Naive thymus-derived CD4-positive, alpha-beta T cell (primary cell): Measurements from ENCODE around the gene CNN1. TPM values are rescaled to one million over a fixed set of nuclear protein-coding genes. Genes with fewer than 3 reads are reported as not detected.
"Not testable (repeated sequence)": the region's sequence is repeated elsewhere in the genome, so short reads cannot be mapped to it uniquely, and the experiment has no call there.

Experiments used
- ATAC-seq: fragments of 150-1000 bp; cut with Tn5 transposase; 2 replicates; pipeline ENCODE4 v1.10.0; 2021; ENCODE audit warnings: mild to moderate bottlenecking, moderate library complexity
- CTCF ChIA-PET: fragments of 350-600 bp; sonication (Branson Sonifier 250); formaldehyde crosslinking; loops from one replicate; lab custom pipeline; 2021; ENCODE audit warnings: antibody characterized with exemption; lab: Charles Lee
- POLR2A ChIA-PET: fragments of 350-600 bp; sonication (Branson Sonifier 250); formaldehyde crosslinking; loops from one replicate; lab custom pipeline; 2021; ENCODE audit warnings: antibody characterized with exemption, inconsistent platforms; lab: Charles Lee
- DNase-seq, 9 donors: peaks; one replicate each; pipeline versions ENCODE4 v3.0.0 to v3.0.0-alpha.2; 2020 to 2022; ENCODE audit warnings: mixed read lengths in 1 of 9
- H3K27ac ChIP-seq: one replicate; pipeline ENCODE4 v1.7.0; 2013; ENCODE audit warnings: mild to moderate bottlenecking, low read depth, low read length, moderate library complexity
- H3K27me3 ChIP-seq, 2 donors: one replicate each; pipeline ENCODE4 v1.7.0; 2013; ENCODE audit warnings: low read length in 2 of 2, mild to moderate bottlenecking in 2 of 2, moderate library complexity in 2 of 2; ENCODE audit not compliant: control insufficient read depth in 2 of 2, insufficient read depth in 2 of 2
- H3K36me3 ChIP-seq, 3 experiments: 1 replicate in 2 of 3; 2 replicates in 1 of 3; pipeline ENCODE4 v1.7.0; 2013; ENCODE audit warnings: low read length in 3 of 3, mild to moderate bottlenecking in 3 of 3, moderate library complexity in 1 of 3; ENCODE audit not compliant: insufficient read depth in 3 of 3, control insufficient read depth in 2 of 3
- H3K4me1 ChIP-seq, 2 donors: one replicate each; pipeline ENCODE4 v1.7.0; 2013; ENCODE audit warnings: low read length in 2 of 2, mild to moderate bottlenecking in 2 of 2, moderate library complexity in 1 of 2; ENCODE audit not compliant: control insufficient read depth in 2 of 2, insufficient read depth in 2 of 2
- H3K4me3 ChIP-seq: 2 replicates; pipeline ENCODE4 v1.7.0; 2013; ENCODE audit warnings: mild to moderate bottlenecking, low read length
- H3K9me3 ChIP-seq, 3 experiments: 1 replicate in 2 of 3; 2 replicates in 1 of 3; pipeline ENCODE4 v1.7.0; 2013; ENCODE audit warnings: low read length in 3 of 3; ENCODE audit not compliant: control insufficient read depth in 2 of 3
- H3K27ac Mint-ChIP-seq, 9 donors: one replicate each; pipeline ENCODE4 v1.8.0; 2020 to 2022; ENCODE audit warnings: mixed read lengths in 9 of 9, mild to moderate bottlenecking in 8 of 9, moderate library complexity in 5 of 9, inconsistent platforms in 2 of 9
- H3K27me3 Mint-ChIP-seq, 5 donors: one replicate each; pipeline ENCODE4 v1.8.0; 2021 to 2022; ENCODE audit warnings: mixed read lengths in 5 of 5, mild to moderate bottlenecking in 1 of 5
- H3K36me3 Mint-ChIP-seq, 5 donors: one replicate each; pipeline ENCODE4 v1.8.0; 2020 to 2022; ENCODE audit warnings: mixed read lengths in 5 of 5, mild to moderate bottlenecking in 3 of 5, inconsistent platforms in 1 of 5
- H3K4me1 Mint-ChIP-seq, 7 donors: one replicate each; pipeline ENCODE4 v1.8.0; 2020 to 2022; ENCODE audit warnings: mixed read lengths in 7 of 7, mild to moderate bottlenecking in 3 of 7, inconsistent platforms in 1 of 7
- H3K4me3 Mint-ChIP-seq, 10 donors: one replicate each; pipeline ENCODE4 v1.8.0; 2020 to 2022; ENCODE audit warnings: mild to moderate bottlenecking in 10 of 10, mixed read lengths in 10 of 10, moderate library complexity in 6 of 10, inconsistent platforms in 2 of 10
- H3K9me3 Mint-ChIP-seq, 11 donors: one replicate each; pipeline ENCODE4 v1.8.0; 2020 to 2022; ENCODE audit warnings: mixed read lengths in 11 of 11, mild to moderate bottlenecking in 4 of 11, inconsistent platforms in 1 of 11, moderate library complexity in 1 of 11
- intact Hi-C, 2 donors: fragments of 100-400 bp; cut with micrococcal nuclease; formaldehyde crosslinking; loops; one replicate each; pipeline ENCODE4 v1.15.1; 2023
- polyA plus RNA-seq, 2 donors: library from polyadenylated mRNA; unstranded; fragments of 300-500 nt; fragmentation: Illumina TruSeq; gene quantifications; one replicate each; pipeline ENCODE4 v1.2.3, GENCODE V29; 2021
- total RNA-seq, 6 experiments: library from RNA in 5 of 6; stranded (reverse) in 5 of 6; gene quantifications; 1 replicate in 5 of 6; 2 replicates in 1 of 6; pipeline ENCODE4 v1.2.3 and lab custom pipeline; 2021 to 2026

CNN1 gene
- total and polyA plus RNA-seq, 7 experiments from 2014 or later, result not detected

GRCh38 chr19:11566164-11566563 lies 27.5 kb downstream of the CNN1 start:
- DNase-seq, result no peak
- H3K4me3 ChIP-seq, result no peak overlapping the region
- ChIA-PET CTCF (interaction anchor here (0.7 kb wide), 1 partner anchor 19 kb away, joined by 5 read pairs; no protein-coding TSS in a partner anchor), POLR2A (no interaction called here)
- Mint-ChIP-seq H3K27me3 (no peaks in the 10 kb centered on the region), H3K9me3 (no peaks in the 10 kb centered on the region), H3K4me3 (no peak overlapping the region), H3K36me3 (peaks cover 0 to 8% (median 4%) of the 10 kb centered on the region in 5 donors), H3K27ac (no peak overlapping the region), H3K4me1 (peaks cover 0 to 9% (median 6%) of the 10 kb centered on the region in 7 donors)
- no peaks in the 10 kb centered on the region for H3K27me3 ChIP-seq
- H3K27ac ChIP-seq, result no peak overlapping the region
- no peaks in the 10 kb centered on the region for H3K9me3 ChIP-seq
- H3K36me3 ChIP-seq, result no peaks in the 10 kb centered on the region
- intact Hi-C loops, result no loop called here
- no peak for ATAC-seq
- no peaks in the 10 kb centered on the region for H3K4me1 ChIP-seq

GRCh38 chr19:11570039-11570462 lies 31.4 kb downstream of the CNN1 start:
- Mint-ChIP-seq H3K4me3 (no peak overlapping the region), H3K27ac (no peak overlapping the region), H3K4me1 (peaks cover 0 to 6% (median 0%) of the 10 kb centered on the region in 7 donors), H3K9me3 (no peaks in the 10 kb centered on the region), H3K36me3 (peaks cover 0 to 11% (median 4%) of the 10 kb centered on the region in 5 donors), H3K27me3 (no peaks in the 10 kb centered on the region)
- no peaks in the 10 kb centered on the region for H3K9me3 ChIP-seq
- intact Hi-C loops, result no loop called here
- peaks cover 0 to 4% (median 0%) of the 10 kb centered on the region in 3 experiments for H3K36me3 ChIP-seq
- CTCF ChIA-PET, result interaction anchor here (0.6 kb wide), 1 partner anchor 1102 kb away, joined by 4 read pairs; no protein-coding TSS in a partner anchor
- DNase-seq (no peak), ATAC-seq (no peak)
- H3K4me3 ChIP-seq, result no peak overlapping the region
- no peak overlapping the region for H3K27ac ChIP-seq
- no peaks in the 10 kb centered on the region for H3K27me3 ChIP-seq
- H3K4me1 ChIP-seq, result no peaks in the 10 kb centered on the region
- POLR2A ChIA-PET, result no interaction called here

- H3K4me3 ChIP-seq, H3K4me3 Mint-ChIP-seq, H3K9me3 ChIP-seq, H3K4me1 ChIP-seq, H3K9me3 Mint-ChIP-seq, DNase-seq, H3K27me3 ChIP-seq, intact Hi-C loops, H3K27ac ChIP-seq, H3K27me3 Mint-ChIP-seq, ATAC-seq: not testable (repeated sequence)
- ChIA-PET CTCF (interaction anchor here (0.6 kb wide), 1 partner anchor 12 kb away, joined by 3 read pairs; no protein-coding TSS in a partner anchor), POLR2A (interaction anchor here (0.6 kb wide), 1 partner anchor 142 kb away, joined by 4 read pairs; no protein-coding TSS in a partner anchor)
- peak overlapping the region in 1 of 9 donors; percentile 62 for H3K27ac Mint-ChIP-seq
- H3K4me1 Mint-ChIP-seq, result peaks cover 0 to 18% (median 14%) of the 10 kb centered on the region in 7 donors
- H3K36me3 Mint-ChIP-seq, result peaks cover 0 to 15% (median 0%) of the 10 kb centered on the region in 5 donors
- H3K36me3 ChIP-seq, result peaks cover 0 to 18% (median 0%) of the 10 kb centered on the region in 3 experiments
Measured at GRCh38 chr19:11573354-11573753, 34.7 kb downstream of the CNN1 start.

GRCh38 chr19:11573763-11574162 lies 35.1 kb downstream of the CNN1 start:
- CTCF ChIA-PET, ATAC-seq, H3K27me3 Mint-ChIP-seq, POLR2A ChIA-PET, H3K4me3 Mint-ChIP-seq, DNase-seq, H3K9me3 ChIP-seq, H3K27ac Mint-ChIP-seq, H3K27ac ChIP-seq, H3K9me3 Mint-ChIP-seq, H3K27me3 ChIP-seq, intact Hi-C loops, H3K4me1 ChIP-seq, H3K4me3 ChIP-seq: not testable (repeated sequence)
- H3K4me1 Mint-ChIP-seq, result peaks cover 0 to 18% (median 15%) of the 10 kb centered on the region in 7 donors
- H3K36me3 Mint-ChIP-seq, result peaks cover 0 to 15% (median 0%) of the 10 kb centered on the region in 5 donors
- peaks cover 0 to 18% (median 0%) of the 10 kb centered on the region in 3 experiments for H3K36me3 ChIP-seq

- peaks cover 0 to 23% (median 16%) of the 10 kb centered on the region in 7 donors for H3K4me1 Mint-ChIP-seq
- ATAC-seq (no peak), DNase-seq (no peak)
- H3K4me3 Mint-ChIP-seq, result no peak overlapping the region
- CTCF ChIA-PET, result interaction anchor here (0.5 kb wide), 1 partner anchor 1154 kb away, joined by 4 read pairs; no protein-coding TSS in a partner anchor
- POLR2A ChIA-PET, result no interaction called here
- peaks cover 0 to 15% (median 0%) of the 10 kb centered on the region in 5 donors for H3K36me3 Mint-ChIP-seq
- Histone ChIP-seq H3K4me3 (no peak overlapping the region), H3K4me1 (peaks cover 5 to 14% of the 10 kb centered on the region in 2 donors), H3K27ac (no peak overlapping the region), H3K9me3 (no peaks in the 10 kb centered on the region), H3K27me3 (no peaks in the 10 kb centered on the region), H3K36me3 (peaks cover 0 to 18% (median 0%) of the 10 kb centered on the region in 3 experiments)
- peak overlapping the region in 3 of 9 donors; percentile 25 to 55 (median 48) for H3K27ac Mint-ChIP-seq
- no peaks in the 10 kb centered on the region for H3K9me3 Mint-ChIP-seq
- intact Hi-C loops, result no loop called here
- H3K27me3 Mint-ChIP-seq, result no peaks in the 10 kb centered on the region
Measured at GRCh38 chr19:11574689-11575088, 36.0 kb downstream of the CNN1 start.

GRCh38 chr19:11576227-11576626 lies 37.6 kb downstream of the CNN1 start:
- Histone ChIP-seq H3K4me3 (no peak overlapping the region), H3K9me3 (no peaks in the 10 kb centered on the region), H3K27me3 (no peaks in the 10 kb centered on the region), H3K27ac (no peak overlapping the region), H3K36me3 (peaks cover 0 to 18% (median 0%) of the 10 kb centered on the region in 3 experiments), H3K4me1 (peaks cover 5 to 29% of the 10 kb centered on the region in 2 donors)
- ChIA-PET CTCF (interaction anchor here (0.5 to 0.6 kb wide), 2 partner anchors 32 to 586 kb away, joined by 3 to 4 read pairs; partner anchors contain the start of gene ZNF136), POLR2A (no interaction called here)
- H3K27ac Mint-ChIP-seq, result peak overlapping the region in 6 of 9 donors; percentile 9 to 75 (median 58)
- H3K4me3 Mint-ChIP-seq, result peak overlapping the region in 4 of 10 donors; percentile 12 to 45 (median 36)
- no peak for ATAC-seq
- H3K27me3 Mint-ChIP-seq, result no peaks in the 10 kb centered on the region
- peaks cover 5 to 36% (median 22%) of the 10 kb centered on the region in 7 donors for H3K4me1 Mint-ChIP-seq
- no peak for DNase-seq
- intact Hi-C loops, result no loop called here
- H3K36me3 Mint-ChIP-seq, result peaks cover 0 to 15% (median 0%) of the 10 kb centered on the region in 5 donors
- no peaks in the 10 kb centered on the region for H3K9me3 Mint-ChIP-seq
